Amygdala (tissue), 56 donors: ENCODE results near the gene PABPC5.

Experiments used
- DNase-seq, 56 donors: peaks; one replicate each; lab custom pipeline; 2025; lab: John Stamatoyannopoulos, UW

PABPC5 gene

GRCh38 chrX:91434351-91435168 lies at the start of gene PABPC5:
PABPC5 (plus strand) TSS chrX:91434839; CDS start chrX:91435578, 739 bp downstream.
- DNase-seq = peak; percentile 2 to 82 (median 58)

GRCh38 chrX:91389026-91389425 lies 45.6 kb upstream of the PABPC5 start:
- DNase-seq = no peak

- peak in 6 of 56 donors; percentile 0 to 2 (median 0) for DNase-seq
These were observed 19.9 kb upstream of the PABPC5 start for GRCh38 chrX:91414713-91415112.

- DNase-seq = peak in 7 of 56 donors; percentile 0 to 9 (median 1)
These were observed 756 bp downstream of the PABPC5 start for GRCh38 chrX:91435395-91435794.
